ENCODE measurements around the gene WWOX.

The WWOX gene

DNA sequence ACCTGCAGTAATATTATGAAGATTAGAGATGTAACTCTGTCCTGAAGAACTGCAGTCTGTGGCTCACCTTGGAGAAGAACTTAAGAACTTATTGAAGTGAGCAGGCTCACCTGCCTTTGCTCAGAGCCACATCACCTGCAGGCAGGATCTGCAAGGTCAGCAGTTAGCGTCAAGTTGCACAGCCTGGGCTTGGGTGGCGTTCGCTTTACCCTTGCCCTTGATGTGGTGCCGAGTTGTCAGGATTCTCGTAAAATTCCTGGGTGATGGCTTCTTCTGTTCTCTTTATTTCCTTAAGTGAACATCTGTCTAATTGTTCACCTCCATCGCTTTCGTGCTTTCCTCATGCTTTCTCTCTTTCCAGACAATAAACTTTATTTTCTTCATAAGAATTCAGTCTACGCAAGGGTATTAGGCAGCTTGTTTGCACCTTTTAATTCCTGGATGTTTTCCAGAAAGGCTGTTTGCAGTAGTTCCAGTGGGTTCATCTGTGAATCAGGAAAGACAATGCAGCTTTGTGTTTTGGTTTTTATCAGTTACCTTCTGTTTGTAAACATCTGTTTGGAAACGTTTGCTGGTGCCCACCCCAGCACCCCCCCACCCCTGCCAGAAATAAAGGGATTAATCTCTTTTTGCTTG, 254.3 kb downstream of the WWOX start:
- no peak for TF ChIP-seq MYC (IDR thresholded peaks at IDR 0.05; ENCODE audit: low read depth, low read length)
- TF ChIP-seq, protein P1, sequence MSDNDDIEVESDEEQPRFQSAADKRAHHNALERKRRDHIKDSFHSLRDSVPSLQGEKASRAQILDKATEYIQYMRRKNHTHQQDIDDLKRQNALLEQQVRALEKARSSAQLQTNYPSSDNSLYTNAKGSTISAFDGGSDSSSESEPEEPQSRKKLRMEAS (IDR thresholded peaks at IDR 0.05; ENCODE audit: low read depth, low read length): no peak
- TF ChIP-seq, protein P2, sequence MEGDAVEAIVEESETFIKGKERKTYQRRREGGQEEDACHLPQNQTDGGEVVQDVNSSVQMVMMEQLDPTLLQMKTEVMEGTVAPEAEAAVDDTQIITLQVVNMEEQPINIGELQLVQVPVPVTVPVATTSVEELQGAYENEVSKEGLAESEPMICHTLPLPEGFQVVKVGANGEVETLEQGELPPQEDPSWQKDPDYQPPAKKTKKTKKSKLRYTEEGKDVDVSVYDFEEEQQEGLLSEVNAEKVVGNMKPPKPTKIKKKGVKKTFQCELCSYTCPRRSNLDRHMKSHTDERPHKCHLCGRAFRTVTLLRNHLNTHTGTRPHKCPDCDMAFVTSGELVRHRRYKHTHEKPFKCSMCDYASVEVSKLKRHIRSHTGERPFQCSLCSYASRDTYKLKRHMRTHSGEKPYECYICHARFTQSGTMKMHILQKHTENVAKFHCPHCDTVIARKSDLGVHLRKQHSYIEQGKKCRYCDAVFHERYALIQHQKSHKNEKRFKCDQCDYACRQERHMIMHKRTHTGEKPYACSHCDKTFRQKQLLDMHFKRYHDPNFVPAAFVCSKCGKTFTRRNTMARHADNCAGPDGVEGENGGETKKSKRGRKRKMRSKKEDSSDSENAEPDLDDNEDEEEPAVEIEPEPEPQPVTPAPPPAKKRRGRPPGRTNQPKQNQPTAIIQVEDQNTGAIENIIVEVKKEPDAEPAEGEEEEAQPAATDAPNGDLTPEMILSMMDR (IDR thresholded peaks at IDR 0.05; ENCODE audit: low read depth, low read length): no peak
- no peak for TF ChIP-seq POLR2A (IDR thresholded peaks at IDR 0.05; ENCODE audit: extremely low read depth, insufficient read length)
- H3K4me3 ChIP-seq (ENCODE audit: low read depth, low read length): no peak overlapping the region
- DNase-seq (ENCODE audit: low read depth): no peak

DNA sequence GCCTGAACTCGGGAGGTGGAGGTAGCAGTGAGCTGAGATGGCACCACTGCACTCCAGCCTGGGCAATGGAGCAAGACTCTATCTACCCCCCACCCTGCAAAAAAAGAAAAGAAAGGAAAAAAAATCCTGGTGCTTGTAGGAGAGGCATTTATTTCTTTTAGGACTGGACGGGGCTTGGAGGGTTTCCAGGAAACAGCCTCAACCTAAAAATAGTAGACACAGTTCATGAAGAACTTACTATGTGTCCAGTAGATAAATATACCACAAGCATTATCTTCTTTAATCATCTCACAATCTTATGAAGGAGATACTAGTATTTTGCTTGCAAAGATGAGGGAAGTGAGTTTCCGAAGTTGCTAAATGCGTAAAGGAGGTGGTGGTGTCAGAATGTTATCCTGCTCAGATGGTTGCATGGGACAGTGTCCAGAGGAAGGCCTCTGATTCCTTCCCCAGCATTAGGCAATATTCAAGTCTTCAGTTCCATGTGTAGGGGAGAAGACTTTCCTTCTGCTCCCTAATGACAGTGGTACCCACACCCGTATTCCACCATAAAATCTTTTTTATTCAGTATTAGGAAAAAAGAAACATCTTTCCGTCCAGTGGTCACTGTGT, 263.2 kb downstream of the WWOX start:
- TF ChIP-seq, protein P2 (IDR thresholded peaks at IDR 0.05; ENCODE audit: low read depth, low read length): no peak
- TF ChIP-seq MYC (IDR thresholded peaks at IDR 0.05; ENCODE audit: low read depth, low read length): no peak
- TF ChIP-seq POLR2A (IDR thresholded peaks at IDR 0.05; ENCODE audit: extremely low read depth, insufficient read length): no peak
- TF ChIP-seq, protein P1 (IDR thresholded peaks at IDR 0.05; ENCODE audit: low read depth, low read length): no peak
- DNase-seq (ENCODE audit: low read depth): no peak
- H3K4me3 ChIP-seq (ENCODE audit: low read depth, low read length): no peak overlapping the region

DNA sequence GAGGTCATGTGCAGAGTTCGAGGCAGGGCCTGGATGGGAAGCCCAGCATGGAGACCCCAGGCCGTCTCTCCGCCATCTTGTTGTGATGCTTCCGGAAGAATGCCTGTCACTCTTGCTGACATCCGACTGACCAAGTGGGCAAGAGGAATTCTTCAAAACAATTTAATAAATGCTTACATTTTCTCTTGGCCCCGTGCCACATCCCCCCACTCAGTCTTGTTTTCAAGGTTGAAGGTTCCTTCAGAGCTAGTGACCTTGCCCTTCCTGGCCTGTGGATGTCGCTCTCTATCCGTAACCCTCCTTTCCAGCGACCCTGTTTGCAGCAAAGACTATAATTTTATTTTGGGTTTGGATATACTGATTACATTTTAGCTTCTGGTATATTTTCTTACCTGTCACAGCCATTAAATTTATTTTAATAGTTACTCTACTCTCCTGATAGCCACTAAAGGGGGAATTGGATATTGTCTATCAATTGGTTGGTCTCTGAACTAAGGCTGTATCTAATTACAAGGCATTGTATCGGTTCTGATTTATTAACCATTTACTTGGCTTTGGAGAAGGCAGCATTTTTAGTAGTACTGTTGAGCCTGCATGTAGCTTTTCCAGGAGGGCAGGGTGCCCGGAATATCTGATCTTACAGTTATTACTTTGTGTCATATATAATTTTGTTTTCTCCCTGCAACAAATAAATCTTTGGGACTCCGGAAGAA, 264.5 kb downstream of the WWOX start:
- no peak for DNase-seq (ENCODE audit: low read depth)
- H3K4me3 ChIP-seq (ENCODE audit: low read depth, low read length): no peak overlapping the region
- TF ChIP-seq, protein P2 (IDR thresholded peaks at IDR 0.05; ENCODE audit: low read depth, low read length): no peak
- TF ChIP-seq POLR2A (IDR thresholded peaks at IDR 0.05; ENCODE audit: extremely low read depth, insufficient read length) (no peak), MYC (IDR thresholded peaks at IDR 0.05; ENCODE audit: low read depth, low read length) (no peak)
- TF ChIP-seq, protein P1 (IDR thresholded peaks at IDR 0.05; ENCODE audit: low read depth, low read length): no peak

DNA sequence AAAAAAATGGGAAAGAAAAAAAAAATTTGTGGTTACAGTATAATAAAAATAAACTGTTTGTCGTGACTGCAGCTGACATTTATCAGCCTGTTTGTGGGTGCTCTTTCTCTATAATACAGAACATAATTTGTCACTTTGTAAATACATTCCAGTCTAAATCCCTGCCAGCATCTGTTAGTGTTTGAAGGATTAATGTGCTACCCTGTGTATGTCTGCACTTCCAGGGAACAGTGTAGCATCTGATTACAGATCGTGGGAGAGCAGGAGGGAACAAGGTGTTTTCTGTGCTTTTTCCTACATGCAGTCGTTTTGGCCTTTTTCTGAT, 265.1 kb downstream of the WWOX start:
- no peak overlapping the region for H3K4me3 ChIP-seq (ENCODE audit: low read depth, low read length)
- no peak for DNase-seq (ENCODE audit: low read depth)
- TF ChIP-seq POLR2A (IDR thresholded peaks at IDR 0.05; ENCODE audit: extremely low read depth, insufficient read length) (no peak), MYC (IDR thresholded peaks at IDR 0.05; ENCODE audit: low read depth, low read length) (no peak)
- TF ChIP-seq, protein P2 (IDR thresholded peaks at IDR 0.05; ENCODE audit: low read depth, low read length): no peak
- TF ChIP-seq, protein P1 (IDR thresholded peaks at IDR 0.05; ENCODE audit: low read depth, low read length): no peak

DNA sequence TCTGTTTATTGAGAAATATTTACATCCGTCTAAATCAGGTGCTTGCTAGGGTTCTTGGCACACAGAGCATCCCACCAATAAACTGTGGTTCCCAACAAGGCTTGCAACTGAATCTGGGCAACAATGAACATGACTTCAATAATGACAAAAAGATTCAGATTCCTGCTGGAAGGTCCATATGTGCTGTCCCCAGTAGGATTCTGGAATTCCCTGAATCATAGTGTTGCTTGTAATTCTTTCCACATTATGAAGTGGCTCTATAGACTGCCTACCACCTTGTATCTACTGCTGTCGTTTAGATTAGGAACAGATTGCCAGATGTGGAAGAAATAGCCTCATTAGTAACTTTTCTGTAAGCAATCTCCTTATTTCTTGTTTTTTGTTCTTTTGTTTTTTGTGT, 265.9 kb downstream of the WWOX start:
- no peak for DNase-seq (ENCODE audit: low read depth)
- no peak overlapping the region for H3K4me3 ChIP-seq (ENCODE audit: low read depth, low read length)
- TF ChIP-seq, protein P1 (IDR thresholded peaks at IDR 0.05; ENCODE audit: low read depth, low read length): no peak
- TF ChIP-seq MYC (IDR thresholded peaks at IDR 0.05; ENCODE audit: low read depth, low read length): no peak
- no peak for TF ChIP-seq POLR2A (IDR thresholded peaks at IDR 0.05; ENCODE audit: extremely low read depth, insufficient read length)
- TF ChIP-seq, protein P2 (IDR thresholded peaks at IDR 0.05; ENCODE audit: low read depth, low read length): no peak

Measured in NB4 (cell line).